ENCODE measurements around the gene MAPK8IP3. TPM values are rescaled to one million over a fixed set of nuclear protein-coding genes. Genes with fewer than 3 reads are reported as not detected.

Gene MAPK8IP3
- total and polyA plus RNA-seq, 2 donors from 2014 or later, result 10.6 to 67.7 TPM

- no peak overlapping the region for H3K4me3 ChIP-seq (ENCODE audit: low read length in 3 of 3)
- no peaks in the 10 kb centered on the region for H3K9me3 ChIP-seq (ENCODE audit: control insufficient read depth in 2 of 3, insufficient read depth in 1 of 3, low read length in 3 of 3)
- TF ChIP-seq, protein P1, sequence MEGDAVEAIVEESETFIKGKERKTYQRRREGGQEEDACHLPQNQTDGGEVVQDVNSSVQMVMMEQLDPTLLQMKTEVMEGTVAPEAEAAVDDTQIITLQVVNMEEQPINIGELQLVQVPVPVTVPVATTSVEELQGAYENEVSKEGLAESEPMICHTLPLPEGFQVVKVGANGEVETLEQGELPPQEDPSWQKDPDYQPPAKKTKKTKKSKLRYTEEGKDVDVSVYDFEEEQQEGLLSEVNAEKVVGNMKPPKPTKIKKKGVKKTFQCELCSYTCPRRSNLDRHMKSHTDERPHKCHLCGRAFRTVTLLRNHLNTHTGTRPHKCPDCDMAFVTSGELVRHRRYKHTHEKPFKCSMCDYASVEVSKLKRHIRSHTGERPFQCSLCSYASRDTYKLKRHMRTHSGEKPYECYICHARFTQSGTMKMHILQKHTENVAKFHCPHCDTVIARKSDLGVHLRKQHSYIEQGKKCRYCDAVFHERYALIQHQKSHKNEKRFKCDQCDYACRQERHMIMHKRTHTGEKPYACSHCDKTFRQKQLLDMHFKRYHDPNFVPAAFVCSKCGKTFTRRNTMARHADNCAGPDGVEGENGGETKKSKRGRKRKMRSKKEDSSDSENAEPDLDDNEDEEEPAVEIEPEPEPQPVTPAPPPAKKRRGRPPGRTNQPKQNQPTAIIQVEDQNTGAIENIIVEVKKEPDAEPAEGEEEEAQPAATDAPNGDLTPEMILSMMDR (IDR thresholded peaks at IDR 0.05; ENCODE audit: borderline replicate concordance, extremely low read depth, insufficient read depth), result no peak
- H3K27me3 ChIP-seq (ENCODE audit: control insufficient read depth, insufficient read depth, low read length), result no peaks in the 10 kb centered on the region
- H3K36me3 ChIP-seq (ENCODE audit: control insufficient read depth in 2 of 3, insufficient read depth in 3 of 3, low read length in 3 of 3), result peaks cover 2 to 9% (median 4%) of the 10 kb centered on the region in 3 donors
- H3K9ac ChIP-seq (ENCODE audit: low read length in 3 of 3), result no peak overlapping the region
- FAIRE-seq (no peak), DNase-seq (peak in 1 of 5 donors; percentile 54)
- no peak overlapping the region for H3K27ac ChIP-seq (ENCODE audit: low read depth in 2 of 2, low read length in 2 of 2)
- H3K4me1 ChIP-seq (ENCODE audit: control insufficient read depth in 2 of 3, insufficient read depth in 2 of 3, low read depth in 1 of 3, low read length in 3 of 3), result peaks cover 0 to 16% (median 12%) of the 10 kb centered on the region in 3 donors
- intact Hi-C loops (cut with DNase I), result no loop called here
Measured at GRCh38 chr16:1779741-1780676, 74.0 kb downstream of the MAPK8IP3 start.

DNA sequence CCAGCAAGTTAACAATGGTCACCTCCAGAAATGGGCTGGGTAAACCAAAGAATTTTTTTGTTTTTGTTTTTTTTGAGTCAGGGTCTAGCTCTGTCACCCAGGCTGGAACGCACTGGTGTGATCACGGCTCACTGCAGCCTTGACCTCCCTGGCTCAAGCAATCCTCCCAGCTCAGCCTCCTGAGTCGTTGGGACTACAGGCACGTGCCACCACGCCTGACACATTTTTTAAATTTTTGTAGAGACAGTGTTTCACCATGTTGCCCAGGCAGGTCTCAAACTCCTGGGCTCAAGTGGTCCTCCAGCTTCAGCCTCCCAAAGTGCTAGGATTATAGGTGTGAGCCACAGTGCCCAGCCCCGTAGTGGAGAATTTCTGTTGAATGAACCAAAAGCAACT is 74.7 kb downstream of the MAPK8IP3 start:
- DNase-seq (no peak), FAIRE-seq (no peak)
- Histone ChIP-seq H3K4me3 (ENCODE audit: low read length in 3 of 3) (peak overlapping the region in 2 of 3 donors; percentile 30 to 88), H3K27ac (ENCODE audit: low read depth in 2 of 2, low read length in 2 of 2) (no peak overlapping the region), H3K9ac (ENCODE audit: low read length in 3 of 3) (no peak overlapping the region), H3K36me3 (ENCODE audit: control insufficient read depth in 2 of 3, insufficient read depth in 3 of 3, low read length in 3 of 3) (peaks cover 2 to 5% (median 4%) of the 10 kb centered on the region in 3 donors), H3K27me3 (ENCODE audit: control insufficient read depth, insufficient read depth, low read length) (no peaks in the 10 kb centered on the region), H3K4me1 (ENCODE audit: control insufficient read depth in 2 of 3, insufficient read depth in 2 of 3, low read depth in 1 of 3, low read length in 3 of 3) (peaks cover 0 to 16% (median 12%) of the 10 kb centered on the region in 3 donors), H3K9me3 (ENCODE audit: control insufficient read depth in 2 of 3, insufficient read depth in 1 of 3, low read length in 3 of 3) (no peaks in the 10 kb centered on the region)
- TF ChIP-seq, protein P1 (IDR thresholded peaks at IDR 0.05; ENCODE audit: borderline replicate concordance, extremely low read depth, insufficient read depth), result no peak
- intact Hi-C loops (cut with DNase I), result no loop called here

DNA sequence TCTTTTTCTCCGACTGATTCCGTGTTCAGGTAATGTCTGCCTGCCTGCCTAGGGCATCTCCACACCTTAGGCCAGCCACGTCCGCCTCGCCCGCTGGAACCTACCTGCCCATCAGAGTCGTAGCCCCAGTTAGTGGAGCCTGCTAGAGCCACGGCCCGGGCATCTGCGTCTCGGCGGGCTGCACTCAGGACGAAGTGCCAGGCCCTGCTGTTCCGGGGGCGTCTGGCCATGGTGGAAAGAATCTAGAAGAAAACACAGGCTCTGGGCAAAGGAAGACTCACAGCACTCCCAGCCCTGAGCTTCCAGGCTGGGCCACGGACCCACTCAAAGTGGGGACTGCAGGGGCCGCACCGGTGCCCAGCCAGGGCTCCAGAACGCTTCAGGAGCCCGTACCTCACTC is 75.3 kb downstream of the MAPK8IP3 start:
- TF ChIP-seq, protein P1 (IDR thresholded peaks at IDR 0.05; ENCODE audit: borderline replicate concordance, extremely low read depth, insufficient read depth), result no peak
- no peaks in the 10 kb centered on the region for H3K9me3 ChIP-seq (ENCODE audit: control insufficient read depth in 2 of 3, insufficient read depth in 1 of 3, low read length in 3 of 3)
- peak overlapping the region in 1 of 3 donors; percentile 58 for H3K9ac ChIP-seq (ENCODE audit: low read length in 3 of 3)
- H3K4me1 ChIP-seq (ENCODE audit: control insufficient read depth in 2 of 3, insufficient read depth in 2 of 3, low read depth in 1 of 3, low read length in 3 of 3), result peaks cover 0 to 16% (median 12%) of the 10 kb centered on the region in 3 donors
- no peak overlapping the region for H3K27ac ChIP-seq (ENCODE audit: low read depth in 2 of 2, low read length in 2 of 2)
- peaks cover 2 to 5% (median 4%) of the 10 kb centered on the region in 3 donors for H3K36me3 ChIP-seq (ENCODE audit: control insufficient read depth in 2 of 3, insufficient read depth in 3 of 3, low read length in 3 of 3)
- H3K27me3 ChIP-seq (ENCODE audit: control insufficient read depth, insufficient read depth, low read length), result no peaks in the 10 kb centered on the region
- intact Hi-C loops (cut with DNase I), result no loop called here
- H3K4me3 ChIP-seq (ENCODE audit: low read length in 3 of 3), result peak overlapping the region; percentile 51 to 88 (median 66)
- DNase-seq (peak in 1 of 5 donors; percentile 50), FAIRE-seq (no peak)

Data from kidney (tissue), 14 donors.